ENCODE results near the gene HTT.

Gene HTT

DNA sequence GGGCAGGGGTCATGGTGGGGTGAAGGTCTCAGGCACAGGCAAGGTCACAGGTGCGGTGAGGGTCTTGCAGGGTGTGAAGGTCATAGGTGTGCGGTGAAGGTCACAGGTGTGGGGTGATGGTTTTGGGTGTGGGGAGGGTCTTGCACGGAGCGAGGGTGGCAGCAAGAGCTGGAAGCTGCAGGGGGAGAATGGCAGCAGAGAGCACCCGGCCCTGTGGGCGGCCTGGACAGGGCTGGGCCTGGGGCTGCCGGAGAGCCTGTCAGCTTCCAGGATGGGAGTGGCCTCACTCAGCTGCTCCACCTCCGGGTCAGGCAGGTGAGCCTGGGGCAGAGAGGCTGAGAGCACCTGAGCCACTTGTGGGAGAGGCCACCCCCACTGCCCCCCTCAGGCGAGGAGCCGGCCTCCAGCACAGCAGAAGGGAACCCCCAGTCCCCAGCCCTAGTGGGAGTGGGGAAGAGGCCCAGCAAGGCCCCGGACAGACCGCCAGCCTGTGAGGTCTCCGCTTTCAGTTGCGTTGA is 176.0 kb downstream of the HTT start:
- DNase-seq (ENCODE audit: low read depth) = no peak

GRCh38 chr4:3250956-3251690 is 176.6 kb downstream of the HTT start:
- no peak for DNase-seq (ENCODE audit: low read depth)

DNA sequence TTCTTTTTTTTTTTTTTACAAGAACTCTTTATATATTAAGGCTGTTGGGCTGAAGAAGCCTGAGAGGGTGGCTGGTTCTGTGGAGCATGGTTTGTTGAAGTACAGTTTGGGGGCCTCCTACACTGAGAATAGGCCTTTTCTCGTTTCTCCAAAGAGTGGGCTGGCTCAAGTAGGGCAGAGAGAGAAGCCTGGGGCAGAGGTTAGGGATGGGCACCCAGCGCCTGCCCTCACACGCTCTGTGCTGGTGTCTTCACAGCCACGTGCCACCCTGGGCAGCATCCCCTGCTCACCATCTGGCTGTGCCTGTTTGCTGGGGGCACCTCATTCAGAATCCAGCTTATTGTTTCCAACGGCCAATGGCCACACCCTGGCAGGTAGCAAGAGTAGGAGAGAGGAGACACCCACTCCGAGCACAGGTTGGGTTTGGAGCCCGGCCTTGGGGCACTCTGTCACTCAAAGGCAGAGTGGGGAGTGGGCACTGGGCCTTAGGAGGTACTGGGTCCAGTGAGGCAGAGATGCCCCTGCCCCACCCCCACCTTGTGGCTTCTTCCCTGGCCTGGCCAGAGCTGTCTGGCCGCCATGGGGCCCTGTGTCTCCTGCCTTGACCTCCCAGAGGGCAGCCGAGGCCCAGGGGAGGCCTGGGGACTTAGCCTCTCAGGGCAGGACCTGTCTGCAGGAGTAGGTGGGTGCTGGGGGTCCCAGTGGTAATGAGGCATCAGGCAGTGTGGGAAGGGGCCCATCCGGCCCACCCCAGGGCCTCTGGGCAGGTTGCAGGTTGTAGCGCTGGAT is 177.4 kb downstream of the HTT start:
- no peak for DNase-seq (ENCODE audit: low read depth)

- DNase-seq (ENCODE audit: low read depth) = no peak
These were observed 178.0 kb downstream of the HTT start for GRCh38 chr4:3252480-3252828.

- no peak for DNase-seq (ENCODE audit: low read depth)
These were observed 178.6 kb downstream of the HTT start for GRCh38 chr4:3252831-3253641.

DNA sequence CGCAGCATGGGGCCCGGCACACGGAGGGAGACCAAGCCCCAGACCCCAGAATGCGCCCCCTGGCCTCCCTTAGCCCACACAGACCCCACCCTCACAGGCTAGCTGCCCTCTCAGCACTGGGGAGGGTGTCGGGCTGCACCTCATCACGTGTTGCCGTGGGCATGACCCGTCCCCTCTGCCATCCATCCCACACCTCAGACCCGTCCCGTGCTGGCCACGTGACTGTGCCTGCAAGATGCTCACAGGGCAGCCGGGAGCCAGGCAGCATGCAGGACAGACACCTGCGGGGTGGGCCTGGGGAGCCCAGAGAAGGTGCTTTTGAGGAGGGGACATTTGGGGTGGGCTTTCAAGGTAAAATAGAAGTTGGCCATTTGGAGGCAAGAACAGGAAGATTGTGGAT is 179.3 kb downstream of the HTT start:
- no peak for DNase-seq (ENCODE audit: low read depth)

- no peak for DNase-seq (ENCODE audit: low read depth)
These were observed 180.0 kb downstream of the HTT start for GRCh38 chr4:3254302-3255131.

GRCh38 chr4:3255611-3256186 is 181.2 kb downstream of the HTT start:
- DNase-seq (ENCODE audit: low read depth) = no peak

- DNase-seq (ENCODE audit: low read depth) = no peak
These were observed 182.0 kb downstream of the HTT start for GRCh38 chr4:3256230-3257102.

DNA sequence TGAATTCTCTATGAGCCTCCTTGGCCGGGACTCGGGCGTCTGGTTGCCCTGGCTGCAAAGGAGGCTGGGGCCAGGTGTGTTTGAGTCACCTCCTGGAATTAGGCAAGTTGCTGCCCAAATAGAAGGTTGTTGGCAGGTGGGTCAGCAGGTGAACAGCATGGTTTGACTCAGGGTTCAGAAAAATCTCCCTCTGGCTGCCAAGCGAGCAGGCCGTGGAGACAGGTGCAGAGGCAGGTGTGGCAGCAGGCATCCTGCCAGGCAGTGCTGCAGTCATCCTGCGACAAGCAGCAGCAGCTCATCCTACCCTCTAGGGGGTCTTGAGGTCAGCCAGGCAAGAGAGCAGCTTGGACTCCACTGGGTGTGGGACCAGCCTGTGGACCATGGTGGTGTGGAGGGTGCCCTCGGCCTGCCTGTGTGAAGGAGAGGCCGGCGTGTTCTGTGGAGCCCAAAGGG is 182.6 kb downstream of the HTT start:
- no peak for DNase-seq (ENCODE audit: low read depth)

- DNase-seq (ENCODE audit: low read depth) = no peak
These were observed 183.3 kb downstream of the HTT start for GRCh38 chr4:3257556-3258482.

GRCh38 chr4:3261411-3262207 is 187.1 kb downstream of the HTT start:
- DNase-seq (ENCODE audit: low read depth) = no peak

DNA sequence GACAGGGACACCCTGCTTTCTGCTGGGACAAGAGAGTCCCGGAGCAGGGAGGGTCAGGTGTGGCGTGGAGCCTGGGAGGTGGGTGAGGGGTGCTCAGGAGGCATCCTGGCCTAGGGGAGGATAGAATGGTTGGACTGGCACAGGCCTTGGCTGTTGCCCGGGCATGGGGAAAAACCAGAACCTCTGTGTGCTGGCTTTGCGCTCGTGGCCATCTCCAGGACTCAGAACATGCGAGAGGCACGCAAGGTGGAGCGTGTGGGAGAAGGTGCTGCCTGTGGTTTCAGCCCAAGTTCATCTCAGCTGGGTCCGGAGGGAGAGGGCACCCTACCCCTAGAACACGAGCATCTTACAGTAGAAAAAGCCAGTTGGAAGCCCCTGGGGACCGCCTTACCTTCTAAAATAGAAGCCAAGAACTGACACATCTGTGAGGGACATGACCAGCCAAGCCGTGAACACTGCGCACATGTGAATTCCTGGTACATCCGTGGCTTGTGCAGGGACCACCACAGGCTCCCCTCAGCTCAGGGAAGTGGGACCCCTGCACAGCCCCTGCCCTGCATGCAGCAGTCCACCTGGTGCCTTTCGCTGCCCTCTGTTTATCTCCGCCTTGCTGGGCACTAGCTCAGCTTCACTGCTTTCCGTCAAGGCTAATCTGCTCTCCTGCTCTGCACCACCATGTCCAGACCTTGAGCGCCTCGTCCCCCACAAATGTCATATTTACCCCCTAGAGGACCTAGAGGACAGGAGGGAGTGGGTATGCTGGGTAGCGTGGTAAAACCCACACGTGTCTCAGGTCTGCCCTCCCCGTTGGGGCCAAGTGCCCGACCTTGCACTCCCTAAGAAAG is 187.9 kb downstream of the HTT start:
- DNase-seq (ENCODE audit: low read depth) = no peak

DNA sequence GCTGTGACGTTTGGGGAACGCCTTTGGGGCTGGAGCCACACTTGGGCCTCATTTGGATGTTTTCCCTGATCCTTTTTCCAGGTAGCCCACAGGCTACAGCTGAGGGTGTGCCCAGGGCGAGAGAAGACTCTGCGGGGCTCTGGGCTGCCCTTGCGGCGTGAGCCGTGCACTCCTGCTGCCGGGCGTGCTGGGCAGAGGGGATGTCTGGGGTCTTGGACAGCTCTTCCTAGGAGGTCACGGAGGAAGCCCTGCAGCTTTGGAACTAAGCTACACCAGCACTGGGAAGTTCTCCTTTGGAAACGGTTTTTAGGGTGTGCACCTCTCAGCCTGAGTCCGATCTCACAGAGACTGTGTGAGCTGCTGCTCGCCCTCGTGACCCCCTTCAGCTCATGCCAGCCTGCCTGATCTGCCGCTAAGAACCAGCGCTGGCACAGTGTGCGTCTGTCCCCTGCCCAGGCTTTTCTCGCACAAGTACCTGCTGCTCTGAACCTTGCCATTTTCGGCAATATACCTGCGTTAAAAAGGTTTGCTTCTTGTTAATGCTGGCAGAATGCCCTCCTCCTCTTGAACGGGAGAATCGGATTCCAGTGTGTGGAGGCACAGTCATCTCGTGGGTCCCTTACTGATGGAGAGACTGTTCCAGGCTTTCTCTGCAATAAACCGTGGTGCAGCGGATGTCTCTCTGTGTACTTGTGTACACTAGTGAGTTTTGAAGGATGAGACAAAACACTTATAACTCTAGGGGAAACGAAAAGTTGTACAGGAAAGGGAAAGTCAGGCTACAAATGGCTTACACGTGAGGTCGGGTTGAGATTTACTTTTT is 188.8 kb downstream of the HTT start:
- no peak for DNase-seq (ENCODE audit: low read depth)

DNA sequence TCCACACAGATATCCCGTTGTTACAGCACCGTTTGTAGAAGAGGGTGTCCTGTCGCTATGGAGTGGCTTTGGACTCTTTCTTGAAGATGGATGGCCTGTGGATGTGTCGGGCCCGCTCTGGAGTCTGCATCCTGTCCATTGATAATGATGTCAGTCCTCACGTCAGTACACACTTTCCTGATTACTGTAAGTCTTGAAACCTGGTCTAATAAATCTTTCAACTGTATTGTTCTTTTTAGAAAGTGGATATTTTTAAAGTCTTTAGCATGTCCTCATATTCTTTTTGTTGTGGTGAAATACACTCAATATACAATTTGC is 189.4 kb downstream of the HTT start:
- no peak for DNase-seq (ENCODE audit: low read depth)

DNA sequence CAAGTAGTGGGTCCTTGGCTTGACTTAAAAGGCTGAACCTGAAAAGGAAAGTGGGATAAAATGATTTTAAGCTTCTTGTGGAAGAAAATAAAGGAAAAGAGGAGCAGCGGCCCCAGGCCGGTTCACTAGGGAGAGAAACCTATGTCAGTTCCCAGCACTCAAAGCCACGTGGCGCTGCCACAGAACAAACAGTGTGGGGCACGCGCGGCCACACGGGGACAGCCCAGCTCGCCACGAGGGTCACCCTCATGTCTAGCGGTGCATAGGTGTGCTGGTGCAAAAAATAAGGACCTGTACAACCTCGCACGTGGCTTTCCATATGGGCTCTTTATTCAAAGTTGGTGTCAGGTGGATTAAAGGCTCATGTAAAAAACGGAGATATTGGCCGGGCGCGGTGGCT is 191.6 kb downstream of the HTT start:
- DNase-seq (ENCODE audit: low read depth) = no peak
